VCaP (cell line): ENCODE results near the gene SLC22A12.
A peak's percentile ranks its signal among the peaks of the same experiment; 100 is the strongest.

Experiments used
- H3K27ac ChIP-seq: fragments of 450-650 bp; 2 replicates; pipeline ENCODE4 v1.5.1; 2017
- TF ChIP-seq, protein P1 (sequence below): fragments of 450-650 bp; conservative IDR thresholded peaks from 2 replicates; pipeline ENCODE4 v1.5.1; 2017; ENCODE audit warnings: mild to moderate bottlenecking, moderate library complexity

SLC22A12 gene

DNA sequence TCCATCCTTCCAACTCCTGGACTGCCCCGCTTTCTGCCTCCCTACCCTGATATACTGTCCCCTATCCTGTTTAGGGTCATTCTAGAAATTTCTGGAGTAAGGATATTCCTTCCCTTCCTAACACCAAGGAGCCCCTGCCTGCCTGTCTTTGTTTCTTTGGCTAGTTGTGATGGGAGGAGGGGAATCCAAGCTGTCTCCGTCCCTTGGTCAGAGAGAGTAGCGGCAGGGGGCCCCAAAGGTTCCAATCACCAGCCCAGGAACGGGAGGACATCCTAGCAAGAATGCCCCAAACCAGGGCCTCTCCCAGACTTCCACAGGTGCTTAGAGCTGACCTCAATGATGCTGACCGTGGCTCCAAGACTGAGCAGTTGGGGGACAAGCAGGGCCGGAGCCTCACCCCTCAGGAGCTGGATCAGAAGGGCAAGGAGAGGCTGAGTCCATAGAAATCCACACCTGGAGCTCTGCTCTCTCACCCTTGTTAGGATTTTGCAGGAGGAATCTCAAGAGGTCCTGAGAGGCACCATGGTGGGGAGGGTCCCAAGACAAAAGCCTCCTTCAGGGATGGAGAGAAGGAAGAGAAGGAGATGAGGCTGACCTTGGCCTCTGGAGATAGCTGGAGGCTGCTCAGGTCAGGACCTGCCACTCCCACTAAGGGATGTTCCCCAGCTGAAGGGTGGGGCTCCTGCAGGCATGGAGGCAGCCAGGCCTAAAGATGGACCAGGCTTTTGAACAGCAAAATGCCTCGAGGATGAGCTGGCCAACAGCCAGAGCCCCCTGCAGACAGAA lies 13.6 kb downstream of the SLC22A12 start:
- H3K27ac ChIP-seq = no peak overlapping the region
- TF ChIP-seq, protein P1, sequence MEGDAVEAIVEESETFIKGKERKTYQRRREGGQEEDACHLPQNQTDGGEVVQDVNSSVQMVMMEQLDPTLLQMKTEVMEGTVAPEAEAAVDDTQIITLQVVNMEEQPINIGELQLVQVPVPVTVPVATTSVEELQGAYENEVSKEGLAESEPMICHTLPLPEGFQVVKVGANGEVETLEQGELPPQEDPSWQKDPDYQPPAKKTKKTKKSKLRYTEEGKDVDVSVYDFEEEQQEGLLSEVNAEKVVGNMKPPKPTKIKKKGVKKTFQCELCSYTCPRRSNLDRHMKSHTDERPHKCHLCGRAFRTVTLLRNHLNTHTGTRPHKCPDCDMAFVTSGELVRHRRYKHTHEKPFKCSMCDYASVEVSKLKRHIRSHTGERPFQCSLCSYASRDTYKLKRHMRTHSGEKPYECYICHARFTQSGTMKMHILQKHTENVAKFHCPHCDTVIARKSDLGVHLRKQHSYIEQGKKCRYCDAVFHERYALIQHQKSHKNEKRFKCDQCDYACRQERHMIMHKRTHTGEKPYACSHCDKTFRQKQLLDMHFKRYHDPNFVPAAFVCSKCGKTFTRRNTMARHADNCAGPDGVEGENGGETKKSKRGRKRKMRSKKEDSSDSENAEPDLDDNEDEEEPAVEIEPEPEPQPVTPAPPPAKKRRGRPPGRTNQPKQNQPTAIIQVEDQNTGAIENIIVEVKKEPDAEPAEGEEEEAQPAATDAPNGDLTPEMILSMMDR = no peak

DNA sequence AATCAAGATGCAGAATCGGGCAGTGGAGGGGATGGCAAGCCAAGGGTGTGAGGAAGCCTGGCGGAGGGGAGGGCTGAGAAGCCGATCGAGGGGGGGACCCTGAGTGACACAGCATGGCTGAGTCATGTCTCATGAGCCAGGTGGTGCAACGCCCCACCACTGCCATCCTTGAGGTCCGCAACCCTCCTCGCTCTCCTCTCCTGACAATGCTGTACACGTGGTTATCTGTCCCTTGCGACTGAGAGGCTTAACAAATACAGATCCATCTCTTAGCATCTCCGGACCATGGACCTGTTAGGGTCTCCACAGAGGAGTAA lies 14.2 kb downstream of the SLC22A12 start:
- TF ChIP-seq, protein P1 = no peak
- H3K27ac ChIP-seq = no peak overlapping the region

DNA sequence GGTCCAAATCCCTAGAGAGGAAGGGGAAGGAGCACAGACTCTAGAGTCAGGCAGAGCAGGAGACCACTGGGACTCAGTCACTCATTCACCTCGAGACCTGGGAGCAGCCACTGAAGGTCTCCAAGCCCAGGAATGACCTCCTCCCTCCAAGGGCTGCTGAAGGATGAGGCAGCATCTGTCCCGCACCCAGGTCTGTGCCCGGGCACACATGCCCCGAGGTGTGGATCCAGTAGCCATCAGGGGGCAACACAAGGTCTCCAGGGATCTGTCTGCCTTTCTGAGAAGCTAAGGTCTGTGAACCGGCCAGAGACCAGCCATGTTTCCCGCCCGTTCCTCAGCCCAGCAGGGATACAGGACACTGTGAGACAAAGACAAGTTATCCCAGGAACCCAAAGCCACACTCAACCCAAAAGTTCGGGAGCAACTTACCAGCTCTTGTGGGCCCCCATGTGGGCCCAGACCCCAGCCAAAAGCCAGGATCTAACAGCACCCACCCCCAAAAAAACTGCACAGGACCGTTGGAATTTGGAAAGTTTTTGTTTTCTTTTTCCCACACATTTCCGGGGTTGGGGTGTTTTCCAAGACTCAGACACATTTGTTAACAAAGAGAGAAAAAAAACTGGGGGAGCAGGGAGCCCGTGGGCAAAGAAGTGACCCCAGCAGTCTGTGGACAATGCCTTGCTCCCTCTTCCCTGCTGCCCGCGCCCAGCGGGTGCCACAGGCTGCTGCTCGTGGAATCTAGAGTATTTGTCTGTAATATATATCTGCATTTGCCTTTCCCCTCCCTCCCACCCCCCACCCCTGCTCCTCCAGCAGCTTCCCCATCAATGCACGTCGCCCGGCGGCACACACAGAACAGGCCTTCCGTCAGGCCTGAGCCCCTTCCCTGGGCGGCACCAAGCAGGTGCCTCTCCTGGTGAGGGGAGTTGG lies 14.9 kb downstream of the SLC22A12 start:
- TF ChIP-seq, protein P1 = no peak
- no peak overlapping the region for H3K27ac ChIP-seq

DNA sequence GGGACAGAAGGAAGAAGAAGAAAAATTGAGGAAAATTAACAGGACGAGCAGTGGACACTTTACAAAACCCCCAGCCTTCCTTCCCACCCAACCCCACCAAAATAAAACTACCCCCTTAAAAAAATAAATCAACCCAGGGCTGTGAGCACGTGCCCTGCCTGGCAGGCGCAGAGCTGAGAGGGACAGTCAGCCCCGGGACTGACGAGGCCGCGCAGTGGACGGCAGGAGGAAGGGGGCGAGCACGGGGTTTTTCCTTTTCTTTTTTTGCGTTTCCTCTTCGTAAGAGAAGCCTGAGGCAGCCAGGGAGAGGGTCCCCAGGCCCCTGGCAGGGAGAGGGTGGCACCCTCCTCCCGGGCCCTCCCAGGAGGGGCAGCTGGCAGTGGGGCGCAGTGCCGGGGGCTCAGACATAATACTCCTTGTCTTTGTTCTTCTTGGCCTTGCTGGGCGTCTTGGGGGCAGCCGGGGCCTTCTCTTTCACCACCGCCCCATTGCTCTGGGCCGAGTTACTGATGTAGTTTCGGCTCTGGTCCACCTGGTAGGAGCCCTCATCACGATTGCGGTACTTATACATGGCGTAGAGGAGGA lies 15.9 kb downstream of the SLC22A12 start:
- TF ChIP-seq, protein P1 = no peak

DNA sequence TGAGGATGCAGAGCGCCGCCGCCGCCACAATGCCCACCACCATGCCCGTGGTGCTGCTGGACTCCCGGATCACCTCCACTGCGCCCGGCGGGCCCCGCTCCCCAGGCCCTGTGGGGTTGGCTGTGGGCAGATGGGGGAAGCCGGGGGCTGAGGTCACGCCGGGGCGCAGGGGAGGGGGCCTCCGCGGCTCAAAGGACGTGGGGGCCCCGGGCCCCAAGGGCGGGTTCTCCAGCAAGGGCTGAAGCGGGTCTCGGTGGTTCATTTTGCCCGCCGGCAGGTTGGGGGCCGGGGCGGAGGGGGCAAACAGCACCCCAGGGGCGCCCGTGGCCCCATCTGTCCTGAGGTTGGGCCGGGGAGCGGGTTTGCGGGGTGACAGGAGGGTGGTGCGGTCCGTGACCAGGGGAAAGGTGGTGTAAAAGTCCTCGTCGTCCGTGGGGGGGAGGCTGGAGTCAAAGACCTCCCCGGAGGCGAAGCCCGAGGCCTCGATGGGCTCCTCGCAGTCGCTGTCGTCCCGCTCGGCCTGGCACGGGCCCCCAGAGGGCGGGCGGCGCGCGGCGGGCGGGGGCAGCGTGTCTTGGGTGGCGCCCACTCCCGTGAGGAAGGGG lies 16.5 kb downstream of the SLC22A12 start:
- TF ChIP-seq, protein P1 = no peak
- H3K27ac ChIP-seq = peak overlapping the region; percentile 37; the same call in 1 of the 2 replicates

More for the DNA sequence above, 15.9 kb downstream of the SLC22A12 start:
- no peak overlapping the region for H3K27ac ChIP-seq

DNA sequence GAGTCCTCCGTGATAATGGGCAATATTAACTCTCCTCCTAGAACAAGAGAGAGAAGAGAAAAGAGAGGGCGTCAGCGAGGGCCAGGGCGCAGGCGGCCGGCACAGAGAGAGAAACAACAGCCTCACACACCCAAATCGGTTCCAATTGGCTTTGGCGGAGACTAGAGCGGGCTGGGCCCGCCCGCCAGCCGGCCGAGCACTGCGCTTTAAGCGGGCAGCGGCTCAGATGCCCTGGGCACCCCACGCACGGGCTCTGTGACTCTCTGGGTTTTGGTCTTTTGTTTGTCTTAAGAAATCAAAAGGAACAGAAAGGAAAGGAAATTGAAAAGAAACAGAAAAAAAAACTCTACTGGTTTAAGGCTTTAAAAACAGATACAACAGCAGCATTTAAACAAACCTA lies 17.0 kb downstream of the SLC22A12 start:
- peak overlapping the region; percentile 37; the same call in 1 of the 2 replicates for H3K27ac ChIP-seq
- TF ChIP-seq, protein P1 = no peak; the same call in 1 of the 2 replicates

DNA sequence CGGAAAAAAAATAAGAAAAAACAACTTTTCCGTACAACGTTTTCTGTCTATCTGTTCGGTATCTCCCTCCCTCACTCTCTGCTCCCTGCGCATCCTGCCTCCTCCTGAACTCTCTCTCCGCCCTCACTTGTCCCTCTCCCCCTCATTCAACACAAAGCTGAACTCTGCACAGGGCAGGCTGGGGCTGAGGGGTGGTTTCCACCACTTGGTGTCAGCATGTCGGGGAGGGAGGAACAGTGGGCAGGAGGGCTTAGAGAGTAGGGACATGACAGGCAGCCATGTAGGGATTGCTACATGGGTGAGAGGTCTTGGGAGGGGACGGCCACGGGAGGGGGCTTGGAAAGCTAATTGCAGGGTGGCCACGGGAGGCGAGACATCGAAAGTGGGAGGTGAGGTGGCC lies 17.6 kb downstream of the SLC22A12 start:
- TF ChIP-seq, protein P1 = no peak
- H3K27ac ChIP-seq = no peak overlapping the region
